HTERT RPE-1 (cell line): ENCODE results near the gene MX1.

Experiments
- in situ Hi-C: fragments of 300-500 bp; cut with MboI; formaldehyde crosslinking; loops from 4 replicates; pipeline ENCODE4 v1.14.3; 2020; ENCODE audit warnings: low sequenced_read_pairs

Gene MX1

GRCh38 chr21:41425954-41426675 lies at the start of gene MX1:
Gene MX1 (plus strand): TSS chr21:41426239. CDS start chr21:41432071, 5,832 bp downstream.
- in situ Hi-C loops = no loop called here

- in situ Hi-C loops = no loop called here
Observed at GRCh38 chr21:41377715-41378114, 48.3 kb upstream of the MX1 start.

GRCh38 chr21:41378849-41379248 lies 47.2 kb upstream of the MX1 start:
- in situ Hi-C loops = no loop called here

GRCh38 chr21:41379901-41380300 lies 46.1 kb upstream of the MX1 start:
- in situ Hi-C loops = no loop called here

- in situ Hi-C loops = no loop called here
Observed at GRCh38 chr21:41381731-41382130, 44.3 kb upstream of the MX1 start.

- in situ Hi-C loops = no loop called here
Observed at GRCh38 chr21:41387042-41387819, 38.8 kb upstream of the MX1 start.

- in situ Hi-C loops = no loop called here
Observed at GRCh38 chr21:41387824-41388223, 38.2 kb upstream of the MX1 start.

GRCh38 chr21:41388259-41388658 lies 37.8 kb upstream of the MX1 start:
- in situ Hi-C loops = no loop called here

- in situ Hi-C loops = no loop called here
Observed at GRCh38 chr21:41390043-41390639, 35.9 kb upstream of the MX1 start.

- in situ Hi-C loops = no loop called here
Observed at GRCh38 chr21:41393876-41394465, 32.1 kb upstream of the MX1 start.

GRCh38 chr21:41396558-41397075 lies 29.4 kb upstream of the MX1 start:
- in situ Hi-C loops = no loop called here

- in situ Hi-C loops = no loop called here
Observed at GRCh38 chr21:41397471-41397891, 28.6 kb upstream of the MX1 start.

- in situ Hi-C loops = no loop called here
Observed at GRCh38 chr21:41398251-41398650, 27.8 kb upstream of the MX1 start.

GRCh38 chr21:41398831-41399230 lies 27.2 kb upstream of the MX1 start:
- in situ Hi-C loops = no loop called here

GRCh38 chr21:41399246-41399800 lies 26.7 kb upstream of the MX1 start:
- in situ Hi-C loops = no loop called here

GRCh38 chr21:41402231-41402630 lies 23.8 kb upstream of the MX1 start:
- in situ Hi-C loops = no loop called here

GRCh38 chr21:41402796-41403195 lies 23.2 kb upstream of the MX1 start:
- in situ Hi-C loops = no loop called here

- in situ Hi-C loops = no loop called here
Observed at GRCh38 chr21:41403331-41403730, 22.7 kb upstream of the MX1 start.

- in situ Hi-C loops = no loop called here
Observed at GRCh38 chr21:41403966-41404365, 22.1 kb upstream of the MX1 start.

GRCh38 chr21:41405321-41405720 lies 20.7 kb upstream of the MX1 start:
- in situ Hi-C loops = no loop called here

GRCh38 chr21:41406340-41406739 lies 19.7 kb upstream of the MX1 start:
- in situ Hi-C loops = no loop called here
